Measurements from ENCODE around the gene TMEM161A.
"Not testable (repeated sequence)": the region's sequence is repeated elsewhere in the genome, so short reads cannot be mapped to it uniquely, and the experiment has no call there.

DNA sequence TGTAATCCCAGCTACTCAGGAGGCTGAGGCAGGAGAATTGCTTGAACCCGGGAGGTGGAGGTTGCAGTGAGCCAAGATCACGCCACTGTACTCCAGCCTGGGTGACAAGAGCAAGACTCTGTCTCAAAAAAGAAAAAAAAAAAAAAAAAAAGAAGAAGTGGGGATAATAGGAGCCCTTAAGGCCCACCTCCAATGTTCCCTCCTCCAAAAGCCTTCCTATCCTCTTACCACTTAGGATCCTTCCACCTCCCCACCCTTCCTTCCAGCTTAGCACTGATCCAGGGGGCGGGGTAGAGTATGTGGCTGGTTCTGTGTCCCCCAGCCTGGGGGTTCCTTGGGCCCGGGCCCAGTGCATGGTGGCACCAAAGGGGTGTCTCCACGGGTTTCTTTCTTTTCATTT lies 35.0 kb upstream of the TMEM161A start:
- TF ChIP-seq, protein P1, sequence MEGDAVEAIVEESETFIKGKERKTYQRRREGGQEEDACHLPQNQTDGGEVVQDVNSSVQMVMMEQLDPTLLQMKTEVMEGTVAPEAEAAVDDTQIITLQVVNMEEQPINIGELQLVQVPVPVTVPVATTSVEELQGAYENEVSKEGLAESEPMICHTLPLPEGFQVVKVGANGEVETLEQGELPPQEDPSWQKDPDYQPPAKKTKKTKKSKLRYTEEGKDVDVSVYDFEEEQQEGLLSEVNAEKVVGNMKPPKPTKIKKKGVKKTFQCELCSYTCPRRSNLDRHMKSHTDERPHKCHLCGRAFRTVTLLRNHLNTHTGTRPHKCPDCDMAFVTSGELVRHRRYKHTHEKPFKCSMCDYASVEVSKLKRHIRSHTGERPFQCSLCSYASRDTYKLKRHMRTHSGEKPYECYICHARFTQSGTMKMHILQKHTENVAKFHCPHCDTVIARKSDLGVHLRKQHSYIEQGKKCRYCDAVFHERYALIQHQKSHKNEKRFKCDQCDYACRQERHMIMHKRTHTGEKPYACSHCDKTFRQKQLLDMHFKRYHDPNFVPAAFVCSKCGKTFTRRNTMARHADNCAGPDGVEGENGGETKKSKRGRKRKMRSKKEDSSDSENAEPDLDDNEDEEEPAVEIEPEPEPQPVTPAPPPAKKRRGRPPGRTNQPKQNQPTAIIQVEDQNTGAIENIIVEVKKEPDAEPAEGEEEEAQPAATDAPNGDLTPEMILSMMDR (IDR thresholded peaks at IDR 0.05): not testable (repeated sequence)
- not testable (repeated sequence) for TF ChIP-seq EZH2 (IDR thresholded peaks at IDR 0.05; ENCODE audit: borderline replicate concordance, insufficient read depth, low read depth, low read length, poor library complexity, severe bottlenecking)
